Erythroblast (primary cell): ENCODE results near the gene PTPRU.

Source experiments
- GATA1 ChIP-seq: IDR thresholded peaks from 2 replicates; pipeline ENCODE4 v1.6.1; 2011; ENCODE audit warnings: low read depth, mild to moderate bottlenecking, control low read depth, low read length, moderate library complexity
- POLR2A ChIP-seq: IDR thresholded peaks from 2 replicates; pipeline ENCODE4 v1.6.1; 2011; ENCODE audit warnings: mild to moderate bottlenecking, low read length

- TF ChIP-seq POLR2A: no peak
- TF ChIP-seq GATA1: no peak
These were observed 85.9 kb downstream of the PTPRU start for GRCh38 chr1:29322147-29322694.
